HG02759 (cell line): ENCODE measurements around the gene PYGB.
A peak's percentile ranks its signal among the peaks of the same experiment; 100 is the strongest.
"Not testable (repeated sequence)": the region's sequence is repeated elsewhere in the genome, so short reads cannot be mapped to it uniquely, and the experiment has no call there.

Experiments
- ATAC-seq: cut with Tn5 transposase; IDR thresholded peaks from one replicate; pipeline ENCODE4 v1.9.1; 2021; ENCODE audit warnings: mild to moderate bottlenecking, moderate library complexity; ENCODE audit not compliant: unreplicated experiment

Gene PYGB

GRCh38 chr20:25229486-25230165 lies 18.3 kb upstream of the PYGB start:
- ATAC-seq: no peak

GRCh38 chr20:25230166-25230831 lies 17.6 kb upstream of the PYGB start:
- peak; percentile 70 for ATAC-seq

DNA sequence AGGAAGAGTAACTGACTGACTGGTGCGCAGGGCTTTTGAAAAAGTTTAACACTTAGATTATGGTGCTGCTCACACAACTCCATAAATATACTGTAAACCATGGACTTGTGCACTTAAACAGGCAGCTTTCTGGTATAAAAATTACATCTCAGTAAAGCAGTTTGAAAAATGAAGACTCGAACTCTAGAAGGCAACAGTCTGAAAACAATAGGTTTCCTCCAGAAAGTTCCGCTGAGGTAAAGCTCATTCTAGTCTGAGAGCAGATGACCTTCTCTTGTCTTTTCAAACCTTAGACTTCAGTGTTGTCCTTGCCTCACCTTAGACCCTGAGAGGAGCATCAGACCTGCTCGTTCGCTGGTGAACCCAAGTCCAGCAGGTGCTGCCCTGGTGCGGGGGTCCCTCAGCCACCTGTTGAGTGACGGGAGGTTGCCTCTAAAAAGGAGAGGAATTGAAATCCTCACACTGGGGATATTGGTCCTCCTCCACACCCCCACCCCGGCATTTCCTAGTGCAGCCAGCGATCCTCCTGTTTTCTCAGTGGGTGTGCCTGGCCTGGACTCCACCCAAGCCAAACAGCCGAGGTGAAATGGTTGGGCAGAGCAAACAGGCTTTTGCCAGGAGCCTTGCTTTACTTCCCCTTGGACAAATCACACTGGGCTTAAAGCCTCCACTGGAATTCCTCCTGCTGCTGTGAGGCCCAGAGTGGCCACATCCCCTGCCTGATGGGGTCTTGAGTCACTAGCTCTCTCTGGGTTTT lies 14.7 kb upstream of the PYGB start:
- no peak for ATAC-seq

GRCh38 chr20:25234009-25234849 lies 13.7 kb upstream of the PYGB start:
- not testable (repeated sequence) for ATAC-seq

- ATAC-seq: no peak
Observed at GRCh38 chr20:25236450-25237304, 11.2 kb upstream of the PYGB start.

DNA sequence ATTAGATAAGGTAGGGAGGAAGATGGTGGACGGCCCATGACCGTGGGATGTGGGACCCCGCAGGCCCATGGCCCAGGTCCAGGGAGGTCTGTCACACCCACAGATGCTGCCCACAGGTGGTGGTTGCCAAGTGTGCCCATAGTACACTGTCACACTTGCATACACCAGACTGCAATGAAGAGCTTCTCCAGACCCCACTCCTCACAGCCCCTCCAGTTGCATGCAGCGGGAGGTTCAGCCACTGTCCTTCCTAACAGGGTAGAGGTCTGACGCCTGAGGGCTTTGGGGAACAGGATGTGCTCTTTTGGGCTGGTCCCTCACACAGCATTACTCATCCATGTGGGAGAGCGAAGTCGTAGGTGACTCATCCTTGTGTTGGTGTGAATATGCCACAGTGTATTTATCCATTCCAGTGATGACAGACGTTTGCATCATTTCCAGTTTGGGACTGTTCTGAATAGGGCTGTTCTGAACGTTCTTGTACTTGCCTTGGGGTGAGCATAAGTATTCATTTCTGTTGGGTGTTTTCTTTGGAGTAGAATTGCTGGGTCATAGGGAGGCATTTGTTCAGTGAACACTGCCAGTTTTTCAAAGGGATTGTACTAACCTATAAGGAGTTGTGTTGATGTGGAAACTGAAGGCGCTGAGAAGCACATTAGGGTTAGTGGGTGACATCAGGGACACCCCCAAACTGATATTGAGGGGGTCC lies 10.1 kb upstream of the PYGB start:
- ATAC-seq: no peak

DNA sequence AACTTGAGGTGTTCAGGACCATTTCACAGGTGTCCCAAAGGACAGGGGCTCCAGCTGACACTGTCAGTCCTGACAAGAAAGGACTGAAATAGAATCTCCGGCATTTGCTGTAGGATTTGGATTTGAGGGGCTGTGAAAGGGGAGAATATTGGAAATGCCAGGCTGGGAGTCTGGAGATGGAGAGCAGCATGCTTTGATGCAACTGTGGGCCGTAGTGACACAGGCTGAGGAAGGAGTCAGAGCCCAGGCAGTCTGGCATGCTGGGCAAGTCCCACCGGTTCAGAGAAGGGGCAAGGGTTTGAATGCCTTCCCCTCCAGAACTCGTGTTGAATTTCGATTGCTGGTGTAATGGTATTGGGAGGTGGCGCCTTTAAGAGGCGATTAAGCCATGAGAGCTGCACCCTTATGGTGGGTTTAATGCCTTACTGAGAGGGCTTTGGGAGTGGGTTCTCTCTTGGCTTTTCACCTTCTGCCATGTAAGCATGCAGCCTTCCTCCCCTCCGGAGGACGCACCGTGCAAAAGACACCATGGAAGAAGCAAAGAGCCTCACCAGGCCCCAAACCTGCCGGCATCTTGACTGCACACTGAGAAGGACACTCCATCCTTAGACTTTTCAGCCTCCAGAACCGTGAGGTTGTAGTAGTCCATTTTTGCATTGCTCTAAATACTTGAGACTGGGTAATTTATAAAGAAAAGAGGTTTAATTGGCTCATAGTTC lies 9.4 kb upstream of the PYGB start:
- ATAC-seq: no peak

- ATAC-seq: peak; percentile 70
Observed at GRCh38 chr20:25239387-25240370, 8.2 kb upstream of the PYGB start.

DNA sequence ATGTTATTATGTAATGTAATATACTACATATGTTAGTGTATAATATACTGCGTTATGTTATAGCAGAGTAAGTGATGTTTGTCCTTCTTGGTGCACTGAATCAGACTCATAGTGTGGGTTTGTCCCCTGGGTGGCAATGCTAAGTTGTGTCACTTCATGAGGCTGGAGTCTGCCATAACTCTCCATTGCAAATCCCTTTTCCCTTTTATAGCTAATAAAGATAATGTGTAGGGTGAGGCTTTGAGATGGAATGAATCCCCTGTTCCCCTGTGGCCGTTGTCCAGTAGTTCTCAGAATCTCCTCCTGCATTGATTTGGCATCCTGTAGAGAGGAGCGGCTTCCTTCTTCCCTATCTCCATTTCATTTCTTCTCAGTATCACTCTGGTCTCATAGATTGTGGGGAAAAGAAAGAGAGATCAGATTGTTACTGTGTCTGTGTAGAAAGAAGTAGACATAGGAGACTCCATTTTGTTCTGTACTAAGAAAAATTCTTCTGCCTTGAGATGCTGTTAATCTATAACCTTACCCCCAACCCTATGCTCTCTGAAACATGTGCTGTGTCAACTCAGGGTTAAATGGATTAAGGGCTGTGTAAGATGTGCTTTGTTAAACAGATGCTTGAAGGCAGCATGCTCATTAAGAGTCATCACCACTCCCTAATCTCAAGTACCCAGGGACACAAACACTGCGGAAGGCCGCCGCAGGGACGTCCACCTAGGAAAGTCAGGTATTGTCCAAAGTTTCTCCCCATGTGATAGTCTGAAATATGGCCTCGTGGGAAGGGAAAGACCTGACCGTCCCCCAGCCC lies 6.8 kb upstream of the PYGB start:
- not testable (repeated sequence) for ATAC-seq

DNA sequence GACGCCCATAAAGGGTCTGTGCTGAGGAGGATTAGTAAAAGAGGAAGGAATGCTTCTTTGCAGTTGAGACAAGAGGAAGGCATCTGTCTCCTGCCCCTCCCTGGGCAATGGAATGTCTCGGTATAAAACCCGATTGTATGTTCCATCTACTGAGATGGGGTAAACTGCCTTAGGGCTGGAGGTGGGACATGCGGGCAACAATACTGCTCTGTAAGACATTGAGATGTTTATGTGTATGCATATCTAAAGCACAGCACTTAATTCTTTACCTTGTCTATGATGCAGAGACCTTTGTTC lies 6.3 kb upstream of the PYGB start:
- ATAC-seq: not testable (repeated sequence)

DNA sequence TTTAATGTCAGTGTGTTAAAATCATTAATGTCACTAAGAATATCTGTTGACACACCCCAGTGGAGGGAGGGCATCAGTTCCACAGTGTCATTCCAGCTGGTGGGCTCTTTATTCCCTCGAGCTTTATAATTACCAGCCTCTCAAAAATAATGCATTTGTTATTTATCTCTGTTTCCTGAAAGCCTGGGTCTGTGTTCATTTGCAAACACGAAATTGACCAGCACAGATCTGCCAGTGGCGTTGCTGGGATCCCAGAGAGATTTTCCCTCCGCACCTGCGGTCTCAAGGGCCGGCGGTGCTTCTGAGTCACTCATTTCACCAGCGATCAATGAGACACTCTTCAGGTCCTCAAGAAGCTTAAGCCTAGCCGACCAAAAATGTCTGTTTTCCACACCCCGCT lies 5.7 kb upstream of the PYGB start:
- ATAC-seq: no peak

DNA sequence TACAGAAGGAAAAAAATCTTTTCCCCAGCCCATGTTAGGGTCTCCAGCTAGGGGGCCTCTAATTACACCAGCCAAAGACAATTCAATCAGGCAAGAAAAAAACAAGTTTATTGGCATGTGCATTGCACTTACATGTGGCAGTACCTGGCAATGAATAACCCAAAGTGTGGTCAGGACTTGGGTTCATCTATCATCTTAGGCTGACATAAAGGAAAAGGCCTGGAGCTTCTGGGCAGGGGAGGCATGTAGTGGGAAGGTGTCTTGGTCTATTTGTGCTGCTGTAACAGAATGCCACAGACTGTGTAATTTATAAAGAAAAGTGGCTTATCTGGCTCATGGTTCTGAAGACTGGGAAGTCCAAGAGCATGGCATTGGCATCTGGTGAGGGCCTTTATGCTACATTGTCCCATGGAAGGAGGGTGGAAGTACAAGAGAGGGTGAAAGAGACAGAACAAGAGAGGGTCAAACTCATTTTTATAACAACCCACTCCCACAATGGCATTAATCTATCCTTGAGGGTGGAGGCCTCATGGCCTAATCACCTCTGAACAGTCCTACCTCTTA lies 4.4 kb upstream of the PYGB start:
- ATAC-seq: no peak

DNA sequence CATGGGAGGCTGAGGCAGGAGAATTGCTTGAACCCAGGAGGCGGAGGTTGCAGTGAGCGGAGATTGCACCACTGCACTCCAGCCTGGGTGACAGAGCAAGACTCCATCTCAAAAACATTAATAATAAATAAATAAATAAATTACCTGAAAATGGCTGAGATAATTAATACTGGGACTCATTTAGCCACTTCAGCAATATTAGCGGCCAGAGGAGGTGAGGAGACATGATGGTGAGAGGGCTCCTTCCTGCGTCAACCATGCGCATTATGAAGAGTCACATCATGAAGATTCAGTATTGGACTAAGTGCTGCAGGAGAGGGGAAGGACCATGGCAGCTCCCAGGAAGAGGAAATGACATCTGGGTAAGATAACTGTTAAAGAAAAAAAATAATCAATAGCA lies 2.9 kb upstream of the PYGB start:
- no peak for ATAC-seq

- no peak for ATAC-seq
Observed at GRCh38 chr20:25245461-25245860, 2.4 kb upstream of the PYGB start.

GRCh38 chr20:25246182-25246999 lies 1.5 kb upstream of the PYGB start:
- peak; percentile 25 for ATAC-seq

DNA sequence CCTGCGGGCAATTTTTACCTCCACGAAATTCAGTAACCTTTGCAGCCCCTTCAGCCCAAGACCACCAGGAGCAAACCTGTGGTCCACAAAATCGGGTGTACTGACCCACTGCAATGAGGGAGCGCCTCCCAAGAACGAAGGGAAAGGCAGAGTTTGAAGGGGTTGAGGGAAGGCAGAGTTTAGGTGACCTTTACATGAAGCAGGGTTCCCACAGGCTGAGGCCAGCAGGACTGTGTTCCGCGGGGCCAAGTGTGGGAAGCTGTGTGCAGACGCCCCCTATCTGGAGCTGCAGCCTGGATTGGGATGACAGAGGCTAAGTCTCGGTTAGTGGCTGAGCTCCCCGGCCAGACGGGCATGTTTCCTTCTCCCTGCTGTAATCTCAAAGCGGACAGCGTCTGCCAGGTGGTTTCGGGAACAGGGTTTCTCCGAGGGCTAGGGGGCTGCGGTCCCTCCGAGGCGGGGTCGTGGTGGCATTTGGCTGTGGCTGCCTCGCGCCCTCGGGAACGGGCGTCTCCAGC lies 826 bp upstream of the PYGB start:
- no peak for ATAC-seq
